Keratinocyte (primary cell): ENCODE measurements around the gene YAE1. TPM values are rescaled to one million over a fixed set of nuclear protein-coding genes. Genes with fewer than 3 reads are reported as not detected.

Experiments used
- DNase-seq: peaks from one replicate; pipeline ENCODE4 v3.0.0-alpha.2; 2011; ENCODE audit warnings: low read depth, missing footprints, low spot score
- FAIRE-seq: peaks from 2 replicates; lab custom pipeline; 2011; peaks lifted over from hg19 to GRCh38; lab: Jason Lieb, UNC
- H2AFZ ChIP-seq: 2 replicates; pipeline ENCODE4 v1.6.0; 2012; ENCODE audit warnings: low read length, control low read depth, inconsistent platforms; ENCODE audit not compliant: control insufficient read depth
- H3K27ac ChIP-seq: 2 replicates; pipeline ENCODE4 v1.5.1; 2011; ENCODE audit warnings: low read length; ENCODE audit not compliant: control insufficient read depth, insufficient read depth
- H3K27me3 ChIP-seq: 3 replicates; pipeline ENCODE4 v1.6.0; 2011; ENCODE audit warnings: low read length; ENCODE audit not compliant: control insufficient read depth, insufficient read depth; ENCODE audit errors: extremely low read depth
- H3K36me3 ChIP-seq, 2 experiments: 2 replicates in 1 of 2; 3 replicates in 1 of 2; pipeline ENCODE4 v1.5.1; 2011; ENCODE audit warnings: low read length in 2 of 2, mild to moderate bottlenecking in 1 of 2; ENCODE audit not compliant: control insufficient read depth in 2 of 2, insufficient read depth in 2 of 2; ENCODE audit errors: extremely low read depth in 1 of 2
- H3K4me1 ChIP-seq: 3 replicates; pipeline ENCODE4 v1.5.1; 2011; ENCODE audit warnings: low read length; ENCODE audit not compliant: control insufficient read depth, insufficient read depth; ENCODE audit errors: extremely low read depth
- H3K4me2 ChIP-seq: 3 replicates; pipeline ENCODE4 v1.6.0; 2011; ENCODE audit warnings: low read depth, low read length; ENCODE audit not compliant: control insufficient read depth, insufficient read depth; ENCODE audit errors: extremely low read depth
- H3K4me3 ChIP-seq, 3 experiments: fragments of 200-600 bp in 1 of 3; sonication (generic) in 1 of 3; 2 replicates in 2 of 3; 3 replicates in 1 of 3; pipeline ENCODE4 v1.5.1; 2011 to 2016; ENCODE audit warnings: low read length in 3 of 3, mild to moderate bottlenecking in 3 of 3, control low read depth in 2 of 3, inconsistent platforms in 1 of 3, low read depth in 1 of 3, mixed read lengths in 1 of 3, mixed run types in 1 of 3, moderate library complexity in 1 of 3; ENCODE audit not compliant: control insufficient read depth in 2 of 3, insufficient read depth in 2 of 3; ENCODE audit errors: extremely low read depth in 1 of 3
- H3K79me2 ChIP-seq: 2 replicates; pipeline ENCODE4 v1.6.0; 2012; ENCODE audit warnings: low read length; ENCODE audit not compliant: control insufficient read depth, insufficient read depth
- H3K9ac ChIP-seq: 3 replicates; pipeline ENCODE4 v1.6.0; 2011; ENCODE audit warnings: low read length; ENCODE audit not compliant: control insufficient read depth, insufficient read depth; ENCODE audit errors: extremely low read depth
- H3K9me1 ChIP-seq: 3 replicates; pipeline ENCODE4 v1.6.0; 2011; ENCODE audit warnings: low read length; ENCODE audit not compliant: control insufficient read depth, insufficient read depth; ENCODE audit errors: extremely low read depth
- H3K9me3 ChIP-seq: 2 replicates; pipeline ENCODE4 v1.5.1; 2012; ENCODE audit warnings: low read depth, low read length; ENCODE audit not compliant: control insufficient read depth
- H4K20me1 ChIP-seq: 3 replicates; pipeline ENCODE4 v1.6.0; 2011; ENCODE audit warnings: low read length; ENCODE audit not compliant: control insufficient read depth, insufficient read depth; ENCODE audit errors: extremely low read depth
- EZH2 ChIP-seq: IDR thresholded peaks from one replicate; pipeline ENCODE4 v1.6.1; 2012; ENCODE audit warnings: inconsistent platforms, mild to moderate bottlenecking, low read length, moderate library complexity
- dilution Hi-C: fragments of 300-500 bp; cut with MboI; formaldehyde crosslinking; loops from one replicate; pipeline ENCODE4 v1.7.0; 2020; ENCODE audit warnings: low sequenced_read_pairs; ENCODE audit not compliant: extremely low pct_ligation_motif_present
- polyA plus RNA-seq, 5 experiments: library from polyadenylated mRNA; depleted of rRNA in 3 of 5; stranded (reverse) in 3 of 5; stranded (forward) in 1 of 5; unstranded in 1 of 5; fragments of >200 nt; gene quantifications; 1 replicate in 1 of 5; 2 replicates in 3 of 5; 3 replicates in 1 of 5; pipeline versions ENCODE4 v1.2.1 to v1.2.3, GENCODE V29; 2011 to 2012; ENCODE audit warnings: missing spikeins in 2 of 5, low read depth in 1 of 5, low replicate concordance in 1 of 5
- TF ChIP-seq, protein P1 (sequence below), 3 experiments: IDR thresholded peaks in 1 of 3; conservative IDR thresholded peaks in 1 of 3; optimal IDR thresholded peaks in 1 of 3; 2 replicates in 2 of 3; 3 replicates in 1 of 3; pipeline versions ENCODE3 to v1.5.1; 2011; ENCODE audit warnings: low read length in 3 of 3, mild to moderate bottlenecking in 3 of 3, moderate library complexity in 2 of 3, control low read depth in 1 of 3, inconsistent platforms in 1 of 3; ENCODE audit not compliant: insufficient read depth in 2 of 3; ENCODE audit errors: extremely low read depth in 1 of 3

Gene YAE1
- polyA plus RNA-seq, 1 donor (not counting 4 experiments of a cell fraction or from before 2014, with no cell fraction given) = 43.7 TPM

DNA sequence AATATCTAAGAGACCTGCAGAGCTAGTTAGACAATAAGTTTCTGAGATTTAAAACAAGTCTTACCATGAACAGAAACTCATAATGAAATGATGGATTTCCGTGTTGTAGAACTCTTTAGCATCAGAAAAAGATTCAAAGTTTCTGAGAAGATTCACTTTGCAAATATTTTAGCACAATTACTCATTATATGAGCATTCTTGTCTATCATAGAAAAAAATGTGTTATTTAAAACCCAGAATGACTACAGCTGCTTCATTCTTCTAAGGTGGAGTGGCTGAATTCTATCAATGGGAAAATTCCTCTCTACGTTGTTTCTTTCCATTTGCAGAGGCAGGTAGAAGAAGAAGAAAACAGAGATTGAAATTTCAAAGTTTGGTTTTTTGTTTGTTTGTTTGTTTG, 36.1 kb downstream of the YAE1 start:
- H3K4me2 ChIP-seq = no peak overlapping the region
- no peak for DNase-seq
- no peaks in the 10 kb centered on the region for H3K27me3 ChIP-seq
- no peak overlapping the region for H3K4me3 ChIP-seq
- no peak overlapping the region for H3K27ac ChIP-seq
- dilution Hi-C loops = no loop called here
- no peak for TF ChIP-seq EZH2
- TF ChIP-seq, protein P1, sequence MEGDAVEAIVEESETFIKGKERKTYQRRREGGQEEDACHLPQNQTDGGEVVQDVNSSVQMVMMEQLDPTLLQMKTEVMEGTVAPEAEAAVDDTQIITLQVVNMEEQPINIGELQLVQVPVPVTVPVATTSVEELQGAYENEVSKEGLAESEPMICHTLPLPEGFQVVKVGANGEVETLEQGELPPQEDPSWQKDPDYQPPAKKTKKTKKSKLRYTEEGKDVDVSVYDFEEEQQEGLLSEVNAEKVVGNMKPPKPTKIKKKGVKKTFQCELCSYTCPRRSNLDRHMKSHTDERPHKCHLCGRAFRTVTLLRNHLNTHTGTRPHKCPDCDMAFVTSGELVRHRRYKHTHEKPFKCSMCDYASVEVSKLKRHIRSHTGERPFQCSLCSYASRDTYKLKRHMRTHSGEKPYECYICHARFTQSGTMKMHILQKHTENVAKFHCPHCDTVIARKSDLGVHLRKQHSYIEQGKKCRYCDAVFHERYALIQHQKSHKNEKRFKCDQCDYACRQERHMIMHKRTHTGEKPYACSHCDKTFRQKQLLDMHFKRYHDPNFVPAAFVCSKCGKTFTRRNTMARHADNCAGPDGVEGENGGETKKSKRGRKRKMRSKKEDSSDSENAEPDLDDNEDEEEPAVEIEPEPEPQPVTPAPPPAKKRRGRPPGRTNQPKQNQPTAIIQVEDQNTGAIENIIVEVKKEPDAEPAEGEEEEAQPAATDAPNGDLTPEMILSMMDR (optimal IDR thresholded peaks at IDR 0.05 in 1 of 3, IDR thresholded peaks at IDR 0.05 in 1 of 3, conservative IDR thresholded peaks at IDR 0.05 in 1 of 3; ENCODE audit: extremely low read depth in 1 of 3, insufficient read depth in 2 of 3, low read length in 3 of 3) = no peak
- H3K9me1 ChIP-seq = no peaks in the 10 kb centered on the region
- H3K4me1 ChIP-seq = peaks cover 28% of the 10 kb centered on the region
- H3K9ac ChIP-seq = no peak overlapping the region
- H3K79me2 ChIP-seq = no peaks in the 10 kb centered on the region
- peak overlapping the region; percentile 18 for H2AFZ ChIP-seq
- FAIRE-seq = no peak
- H3K9me3 ChIP-seq = no peaks in the 10 kb centered on the region
- H3K36me3 ChIP-seq = no peaks in the 10 kb centered on the region
- no peaks in the 10 kb centered on the region for H4K20me1 ChIP-seq

DNA sequence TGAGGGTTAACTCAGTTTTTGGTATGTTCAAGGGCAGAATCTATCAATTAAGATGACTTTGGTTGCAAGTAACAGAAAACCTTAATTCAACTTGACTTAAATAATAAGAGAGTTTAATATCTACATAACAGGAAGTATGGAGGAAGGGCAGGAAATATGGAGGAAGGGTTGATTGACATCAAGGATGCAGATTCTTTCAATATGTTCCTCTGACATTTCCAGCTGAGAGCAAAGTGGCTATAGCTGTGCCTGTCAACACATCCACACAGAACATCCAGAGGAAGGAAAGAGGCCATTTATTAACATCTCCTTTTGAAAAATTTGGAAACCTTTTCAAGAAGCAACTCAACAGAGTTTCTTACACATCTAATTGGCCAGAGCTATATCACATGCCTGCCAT, 37.7 kb downstream of the YAE1 start:
- Histone ChIP-seq H3K4me2 (no peak overlapping the region), H3K27ac (no peak overlapping the region), H3K9ac (no peak overlapping the region), H3K9me3 (no peaks in the 10 kb centered on the region), H4K20me1 (no peaks in the 10 kb centered on the region), H3K9me1 (no peaks in the 10 kb centered on the region), H3K79me2 (no peaks in the 10 kb centered on the region), H3K4me1 (peaks cover 40% of the 10 kb centered on the region), H3K36me3 (no peaks in the 10 kb centered on the region), H2AFZ (no peak overlapping the region), H3K4me3 (no peak overlapping the region), H3K27me3 (no peaks in the 10 kb centered on the region)
- no peak for TF ChIP-seq EZH2
- TF ChIP-seq, protein P1 (optimal IDR thresholded peaks at IDR 0.05 in 1 of 3, IDR thresholded peaks at IDR 0.05 in 1 of 3, conservative IDR thresholded peaks at IDR 0.05 in 1 of 3; ENCODE audit: extremely low read depth in 1 of 3, insufficient read depth in 2 of 3, low read length in 3 of 3) = no peak
- dilution Hi-C loops = no loop called here
- no peak for DNase-seq
- FAIRE-seq = peak; percentile 67
